NB4 (cell line): ENCODE measurements around the gene GALNT18.

Experiments used
- DNase-seq: peaks from one replicate; pipeline ENCODE4 v3.0.0; 2010; ENCODE audit warnings: low read depth
- H3K4me3 ChIP-seq: one replicate; pipeline ENCODE4 v1.5.1; 2011; ENCODE audit warnings: mild to moderate bottlenecking, low read depth, low read length, moderate library complexity
- MYC ChIP-seq: IDR thresholded peaks from 2 replicates; pipeline ENCODE4 v1.6.1; 2011; ENCODE audit warnings: low read depth, low read length
- POLR2A ChIP-seq: IDR thresholded peaks from 2 replicates; pipeline ENCODE4 v1.6.1; 2011; ENCODE audit warnings: mild to moderate bottlenecking; ENCODE audit not compliant: insufficient read length; ENCODE audit errors: extremely low read depth
- TF ChIP-seq, protein P1 (sequence below): IDR thresholded peaks from 2 replicates; pipeline ENCODE4 v1.6.1; 2011; ENCODE audit warnings: low read depth, low read length
- TF ChIP-seq, protein P2 (sequence below): IDR thresholded peaks from one replicate; pipeline ENCODE4 v1.5.1; 2012; ENCODE audit warnings: low read depth, low read length

The GALNT18 gene

DNA sequence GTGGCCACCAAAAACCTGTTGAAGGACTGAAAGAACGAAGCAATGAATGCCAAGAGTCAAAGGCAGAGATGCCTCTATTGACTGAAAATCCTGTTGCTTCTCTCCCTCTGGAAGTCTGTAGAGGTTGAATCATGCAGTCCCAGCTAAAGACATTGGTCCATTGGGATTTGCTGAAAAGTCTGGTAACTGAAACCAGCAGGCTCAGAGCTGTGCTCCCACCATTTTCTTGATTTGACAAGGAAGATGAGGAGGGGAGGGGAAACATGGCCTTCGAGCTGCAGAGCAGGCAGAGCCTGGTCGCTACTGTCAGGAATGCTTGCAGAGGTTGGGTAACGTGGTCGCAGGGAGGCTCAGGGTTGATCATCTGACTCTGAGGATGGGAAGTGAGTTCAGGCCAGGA, 196.0 kb downstream of the GALNT18 start:
- TF ChIP-seq, protein P1, sequence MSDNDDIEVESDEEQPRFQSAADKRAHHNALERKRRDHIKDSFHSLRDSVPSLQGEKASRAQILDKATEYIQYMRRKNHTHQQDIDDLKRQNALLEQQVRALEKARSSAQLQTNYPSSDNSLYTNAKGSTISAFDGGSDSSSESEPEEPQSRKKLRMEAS = no peak
- TF ChIP-seq, protein P2, sequence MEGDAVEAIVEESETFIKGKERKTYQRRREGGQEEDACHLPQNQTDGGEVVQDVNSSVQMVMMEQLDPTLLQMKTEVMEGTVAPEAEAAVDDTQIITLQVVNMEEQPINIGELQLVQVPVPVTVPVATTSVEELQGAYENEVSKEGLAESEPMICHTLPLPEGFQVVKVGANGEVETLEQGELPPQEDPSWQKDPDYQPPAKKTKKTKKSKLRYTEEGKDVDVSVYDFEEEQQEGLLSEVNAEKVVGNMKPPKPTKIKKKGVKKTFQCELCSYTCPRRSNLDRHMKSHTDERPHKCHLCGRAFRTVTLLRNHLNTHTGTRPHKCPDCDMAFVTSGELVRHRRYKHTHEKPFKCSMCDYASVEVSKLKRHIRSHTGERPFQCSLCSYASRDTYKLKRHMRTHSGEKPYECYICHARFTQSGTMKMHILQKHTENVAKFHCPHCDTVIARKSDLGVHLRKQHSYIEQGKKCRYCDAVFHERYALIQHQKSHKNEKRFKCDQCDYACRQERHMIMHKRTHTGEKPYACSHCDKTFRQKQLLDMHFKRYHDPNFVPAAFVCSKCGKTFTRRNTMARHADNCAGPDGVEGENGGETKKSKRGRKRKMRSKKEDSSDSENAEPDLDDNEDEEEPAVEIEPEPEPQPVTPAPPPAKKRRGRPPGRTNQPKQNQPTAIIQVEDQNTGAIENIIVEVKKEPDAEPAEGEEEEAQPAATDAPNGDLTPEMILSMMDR = no peak
- TF ChIP-seq MYC (no peak), POLR2A (no peak)
- no peak overlapping the region for H3K4me3 ChIP-seq
- no peak for DNase-seq

DNA sequence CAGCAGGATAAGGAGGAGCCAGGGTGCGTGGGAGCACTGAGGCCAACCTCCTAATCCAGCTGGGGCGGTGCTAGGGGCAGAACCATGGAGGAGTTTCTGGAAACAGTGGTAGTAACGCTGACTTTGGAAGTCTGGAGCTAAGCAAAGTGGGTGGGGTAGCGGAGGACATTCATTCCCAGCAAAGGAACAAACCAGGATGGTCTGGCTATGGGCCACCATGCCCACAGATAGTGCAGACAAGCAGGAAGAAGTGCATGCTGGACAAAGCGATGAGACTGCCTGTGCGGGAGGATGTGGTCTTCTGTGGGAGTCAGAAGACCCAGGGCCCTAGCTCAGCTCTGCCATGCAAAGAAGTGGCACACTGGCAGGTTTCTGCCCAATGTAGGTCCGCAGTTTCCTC, 197.1 kb downstream of the GALNT18 start:
- H3K4me3 ChIP-seq = no peak overlapping the region
- TF ChIP-seq MYC (no peak), POLR2A (no peak)
- TF ChIP-seq, protein P1 = no peak
- TF ChIP-seq, protein P2 = no peak
- no peak for DNase-seq

DNA sequence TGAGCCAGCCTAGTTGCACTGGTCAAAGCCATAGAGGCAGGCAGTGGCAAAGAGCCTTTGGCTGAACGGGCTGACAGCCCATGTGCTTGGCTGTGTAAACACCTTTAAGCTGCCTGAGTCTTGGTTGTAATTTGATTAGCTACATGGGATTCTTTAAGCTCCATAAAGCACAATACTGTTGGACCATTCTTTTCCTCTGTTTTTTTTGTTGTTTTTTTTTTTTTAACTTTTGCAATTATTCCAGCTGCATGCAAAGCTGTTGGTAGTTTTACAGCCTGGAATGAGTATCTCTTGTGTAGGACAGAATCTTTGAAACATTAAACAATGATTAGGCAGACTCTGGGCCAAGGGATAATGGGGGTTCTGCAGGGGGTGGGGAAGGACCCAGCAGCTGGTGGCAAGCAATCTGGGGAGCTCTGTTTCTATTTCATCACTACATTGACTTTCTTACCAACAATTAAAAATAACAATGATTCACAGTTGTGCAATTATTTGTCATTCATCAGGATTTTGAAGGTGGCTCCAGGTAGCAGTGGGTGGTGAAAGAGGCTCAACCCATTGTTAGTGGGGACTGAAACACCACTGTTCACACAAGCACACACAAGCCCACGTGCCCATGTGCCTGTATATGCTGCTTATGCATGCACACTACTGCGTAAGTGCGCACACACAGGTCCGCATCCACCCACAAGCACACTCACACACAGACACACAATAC, 199.2 kb downstream of the GALNT18 start:
- H3K4me3 ChIP-seq = no peak overlapping the region
- TF ChIP-seq MYC = no peak
- TF ChIP-seq, protein P1 = no peak
- TF ChIP-seq, protein P2 = no peak
- no peak for TF ChIP-seq POLR2A
- DNase-seq = no peak

DNA sequence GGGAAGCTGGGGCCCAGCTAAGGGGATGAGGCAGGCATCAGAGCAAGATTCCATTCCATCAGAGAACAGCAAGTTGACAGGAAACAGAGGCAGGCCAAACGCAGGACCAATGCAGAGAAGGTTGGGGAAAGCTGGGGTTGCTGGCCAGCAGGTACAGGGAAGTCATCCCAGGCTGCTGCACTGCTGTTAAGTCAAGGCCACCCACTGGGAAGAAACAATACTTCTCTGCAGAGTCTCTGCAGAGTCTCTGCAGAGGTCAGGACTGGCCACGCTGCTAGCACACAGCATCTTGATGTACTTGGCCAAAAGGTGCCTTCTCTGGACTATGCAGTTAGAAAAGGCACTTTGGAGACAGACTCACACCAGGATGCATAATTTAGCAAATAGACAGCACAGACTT, 200.3 kb downstream of the GALNT18 start:
- no peak overlapping the region for H3K4me3 ChIP-seq
- TF ChIP-seq POLR2A (no peak), MYC (no peak)
- TF ChIP-seq, protein P1 = no peak
- TF ChIP-seq, protein P2 = no peak
- no peak for DNase-seq

DNA sequence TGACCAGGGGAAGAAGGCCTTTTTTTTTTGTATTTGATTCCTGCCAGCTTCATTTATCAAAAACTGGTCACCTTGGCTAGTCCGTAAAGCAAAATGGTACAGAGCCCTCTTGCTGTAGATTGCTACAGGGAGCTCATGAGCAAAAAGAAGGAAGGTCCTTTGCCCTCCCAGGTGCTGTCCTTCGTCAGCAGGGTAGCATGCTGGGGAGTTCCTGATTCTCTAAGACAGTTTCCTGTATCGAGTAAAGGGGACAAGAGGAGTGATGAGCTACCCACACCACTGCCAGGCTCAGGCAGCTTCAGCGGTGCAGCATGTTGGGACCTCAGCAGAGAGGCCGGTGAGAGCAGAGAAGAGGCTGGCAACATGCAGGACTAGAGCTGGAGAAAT, 200.9 kb downstream of the GALNT18 start:
- no peak overlapping the region for H3K4me3 ChIP-seq
- no peak for TF ChIP-seq MYC
- TF ChIP-seq, protein P1 = no peak
- TF ChIP-seq POLR2A = no peak
- TF ChIP-seq, protein P2 = no peak
- DNase-seq = peak; percentile 23
